SKM-1 treated with dmso at 0.1 percent for 144 hours (cell line): ENCODE results near the gene CACNA1C.

Source experiments
- DNase-seq: peaks from one replicate; lab custom pipeline; 2025; ENCODE audit not compliant: unreplicated experiment; lab: John Stamatoyannopoulos, UW

CACNA1C gene

DNA sequence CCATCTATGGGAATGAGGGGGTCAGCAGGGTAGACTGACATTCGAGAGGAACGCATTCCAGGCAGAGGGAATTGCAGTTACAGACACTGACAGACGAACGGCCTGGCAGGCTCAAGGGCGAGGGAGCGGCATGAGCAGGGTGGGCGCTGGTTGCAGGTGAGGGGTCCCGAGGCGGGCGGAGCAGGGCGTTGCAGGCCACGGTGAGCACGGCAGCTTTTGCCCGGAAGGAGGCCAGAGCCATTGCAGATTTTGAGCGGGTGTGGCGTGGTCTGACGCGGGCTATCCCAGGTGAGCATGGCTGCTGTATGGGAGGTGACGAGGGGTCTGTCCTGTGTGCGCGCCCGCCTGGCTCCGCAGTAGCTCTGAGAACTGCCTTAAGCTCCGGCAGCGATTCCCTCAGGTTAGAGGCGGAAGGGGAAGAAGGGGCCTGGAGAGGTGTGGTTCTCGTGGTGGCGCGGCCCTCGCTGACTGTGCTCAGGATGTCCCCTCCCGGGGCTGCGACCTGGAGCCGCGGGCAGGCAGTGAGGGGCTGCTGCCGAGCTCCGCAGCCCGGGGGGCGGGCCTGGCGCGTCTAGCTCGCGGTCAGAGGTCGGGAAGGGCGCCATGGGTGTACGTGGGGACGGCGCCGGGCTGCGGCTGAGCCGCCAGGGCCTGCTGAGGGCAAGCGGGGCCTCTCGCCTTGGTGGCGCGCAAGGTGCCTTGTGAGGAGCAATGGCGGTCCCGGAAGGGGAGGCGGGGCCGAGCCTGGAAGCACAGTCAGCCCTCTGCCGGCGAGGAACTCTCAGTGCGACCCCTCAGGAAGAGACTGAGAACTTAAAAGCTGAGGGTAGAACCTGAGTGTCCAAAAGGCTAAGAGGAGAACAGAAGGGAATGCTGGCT is 177.1 kb downstream of the CACNA1C start:
- DNase-seq: no peak

DNA sequence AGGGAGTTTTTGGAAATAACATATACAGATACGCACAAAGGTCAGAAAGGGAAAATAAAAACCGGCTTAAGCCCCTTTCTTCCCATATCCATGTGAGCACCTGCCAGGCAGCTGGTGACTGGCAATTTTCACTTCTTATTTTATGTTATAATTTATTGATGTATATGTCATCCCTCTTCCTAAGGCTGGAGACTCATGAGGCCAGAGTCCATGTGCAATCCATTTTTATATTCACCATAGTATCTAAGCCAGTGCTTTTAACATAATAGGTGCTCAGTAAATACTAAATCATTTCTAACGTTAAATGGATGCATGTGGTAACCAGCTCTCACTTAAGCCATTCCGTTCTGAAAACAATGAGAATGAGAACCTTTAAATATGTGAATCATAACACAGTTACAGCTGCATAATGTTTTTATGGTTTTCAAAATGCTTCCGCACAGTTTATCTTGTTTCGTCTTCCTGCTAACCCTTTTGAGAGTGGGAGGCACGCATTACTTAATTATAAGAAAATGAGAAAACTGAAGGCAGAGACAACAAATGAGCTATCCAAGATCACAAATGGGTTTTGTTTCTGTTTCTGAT is 178.3 kb downstream of the CACNA1C start:
- no peak for DNase-seq

DNA sequence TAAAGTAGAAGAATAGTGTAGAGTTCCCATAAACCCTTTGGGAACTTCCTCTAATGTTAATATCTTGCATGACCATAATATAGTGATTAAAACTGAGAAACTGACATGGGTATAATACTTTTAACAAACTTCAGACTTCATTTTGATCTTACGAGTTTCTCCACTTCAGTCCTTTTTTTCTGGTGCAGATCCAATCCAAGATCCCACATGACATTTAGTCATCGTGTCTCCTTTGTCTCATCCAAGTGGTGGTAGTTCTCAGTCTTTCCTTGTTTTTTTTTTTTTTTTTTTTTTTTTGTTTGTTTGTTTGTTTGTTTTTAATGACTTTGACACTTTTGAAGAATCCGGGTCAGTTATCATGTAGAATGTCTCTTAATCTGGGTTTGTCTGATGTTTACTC is 179.2 kb downstream of the CACNA1C start:
- no peak for DNase-seq

DNA sequence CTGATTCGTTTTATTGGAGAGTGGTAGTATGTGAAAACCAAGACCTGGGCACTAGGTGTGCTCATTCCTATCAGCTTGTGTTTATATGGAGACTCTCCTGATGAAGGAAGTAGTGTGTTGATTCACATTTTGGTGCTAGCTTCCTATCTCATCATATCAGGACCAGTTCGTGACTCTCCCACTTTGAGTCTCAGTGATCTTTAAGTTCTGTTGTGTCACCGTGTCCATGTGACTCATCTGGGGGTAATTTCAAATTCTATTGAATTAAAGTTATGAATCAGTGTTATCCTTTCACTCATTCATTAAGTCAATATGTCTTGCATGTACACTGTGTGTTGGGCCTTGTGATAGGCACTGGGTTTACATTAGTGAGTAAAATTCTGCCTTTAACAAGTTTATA is 180.2 kb downstream of the CACNA1C start:
- DNase-seq: no peak

DNA sequence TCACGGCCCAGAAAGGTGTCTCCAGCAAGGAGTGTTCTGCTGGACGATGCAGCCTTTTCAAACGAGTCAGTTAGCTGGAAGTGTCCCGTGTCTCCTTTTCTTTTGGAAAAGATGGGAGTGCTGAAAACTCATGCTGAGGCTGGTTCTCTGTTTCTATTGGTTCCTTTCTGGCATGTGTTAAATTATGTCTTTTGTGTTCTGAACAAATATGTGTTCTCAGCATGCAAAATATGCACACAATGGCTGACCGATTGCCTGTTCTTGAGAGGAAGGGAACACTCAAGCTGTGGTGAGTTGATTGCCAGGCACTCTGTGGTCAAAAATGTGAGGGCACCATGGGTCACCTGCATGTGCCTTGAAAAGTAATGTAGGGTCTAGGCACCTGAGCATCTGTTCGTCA is 181.3 kb downstream of the CACNA1C start:
- DNase-seq: no peak

DNA sequence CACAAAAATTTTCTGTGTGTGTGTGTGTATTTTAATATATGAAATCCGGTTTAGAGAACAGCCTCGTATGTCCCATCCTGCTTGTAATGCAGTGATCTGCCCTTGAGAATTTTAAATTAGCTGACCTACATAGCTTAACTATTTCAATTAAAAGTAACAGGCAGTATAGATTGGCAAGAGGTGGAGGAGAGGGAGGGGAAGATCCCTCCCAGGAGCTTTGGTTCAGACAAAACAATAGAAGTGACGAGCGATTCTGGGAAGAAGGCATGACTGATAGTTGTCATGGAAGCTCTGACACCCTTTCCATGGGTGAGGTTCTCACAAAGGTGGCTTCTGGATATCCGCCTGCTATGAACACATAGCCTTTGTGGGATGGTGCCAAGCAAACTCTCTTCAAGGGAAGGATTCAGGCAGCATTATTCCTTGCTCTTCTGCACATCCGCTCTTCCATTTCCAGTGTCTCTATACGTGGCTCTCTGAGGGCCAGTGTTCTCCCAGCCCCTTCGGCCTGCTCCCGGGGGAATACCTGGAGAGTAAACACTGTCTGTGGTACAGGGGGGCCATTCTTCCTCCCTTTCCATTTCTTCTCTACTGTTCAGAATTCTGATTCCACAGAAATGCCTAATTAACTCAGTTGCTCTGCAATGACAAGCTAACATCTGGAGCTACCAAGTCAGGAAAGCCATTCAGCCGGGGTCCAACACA is 182.0 kb downstream of the CACNA1C start:
- DNase-seq: no peak

DNA sequence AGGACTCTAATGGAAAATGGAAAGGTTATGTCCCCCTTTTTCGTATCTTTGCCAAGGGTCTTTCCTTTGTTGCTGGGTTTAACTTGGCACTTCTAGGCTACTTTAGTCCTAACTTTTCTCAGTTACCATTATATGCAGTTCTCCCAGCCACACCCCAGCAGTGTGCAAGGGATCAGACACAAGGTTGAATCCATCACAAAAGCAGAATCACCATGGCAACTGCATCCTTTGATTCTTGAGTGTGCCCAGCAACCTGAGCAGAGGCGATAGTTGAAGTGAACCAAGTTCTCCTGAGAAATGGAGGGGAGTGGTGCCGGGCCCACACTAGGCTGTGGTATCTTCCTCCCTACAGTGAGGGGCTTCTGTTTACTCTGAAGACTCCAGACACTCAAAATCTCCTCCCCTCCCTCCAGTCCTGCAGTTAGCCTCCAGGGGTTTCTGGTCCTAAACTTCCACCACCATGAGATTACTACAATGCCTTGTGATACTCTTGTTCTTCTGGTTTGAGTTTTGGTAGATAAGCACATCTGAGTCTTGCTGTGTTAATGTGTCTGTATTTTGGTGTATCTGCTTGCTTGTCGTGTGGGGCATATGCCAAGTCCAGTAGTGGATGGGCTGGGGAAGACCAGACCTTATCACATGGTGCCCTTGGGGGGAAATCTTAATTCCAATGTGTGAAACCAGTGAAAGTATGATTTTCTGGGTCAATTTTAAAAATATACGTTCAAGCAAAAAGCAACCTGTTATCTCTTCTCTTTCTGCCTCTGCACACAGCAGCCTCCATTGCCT is 183.9 kb downstream of the CACNA1C start:
- no peak for DNase-seq

DNA sequence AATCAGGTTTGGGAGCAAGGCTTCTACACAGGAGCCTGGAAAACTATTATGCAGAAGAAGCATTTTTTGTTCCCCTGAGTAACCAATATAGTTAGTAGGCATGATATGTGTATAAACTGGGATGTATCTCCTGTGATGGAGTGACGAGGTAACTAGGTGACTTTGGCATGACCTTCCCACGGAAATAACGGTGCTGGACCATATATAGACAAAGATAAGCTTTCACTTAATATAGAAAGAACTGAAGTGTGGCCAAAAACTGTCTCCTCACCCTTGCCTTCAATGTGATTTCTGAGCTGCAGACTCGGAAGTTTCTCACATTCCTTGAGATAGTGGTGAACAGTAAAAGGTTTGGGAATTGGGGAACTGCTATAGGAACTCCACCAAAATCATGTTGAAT is 185.3 kb downstream of the CACNA1C start:
- DNase-seq: no peak

DNA sequence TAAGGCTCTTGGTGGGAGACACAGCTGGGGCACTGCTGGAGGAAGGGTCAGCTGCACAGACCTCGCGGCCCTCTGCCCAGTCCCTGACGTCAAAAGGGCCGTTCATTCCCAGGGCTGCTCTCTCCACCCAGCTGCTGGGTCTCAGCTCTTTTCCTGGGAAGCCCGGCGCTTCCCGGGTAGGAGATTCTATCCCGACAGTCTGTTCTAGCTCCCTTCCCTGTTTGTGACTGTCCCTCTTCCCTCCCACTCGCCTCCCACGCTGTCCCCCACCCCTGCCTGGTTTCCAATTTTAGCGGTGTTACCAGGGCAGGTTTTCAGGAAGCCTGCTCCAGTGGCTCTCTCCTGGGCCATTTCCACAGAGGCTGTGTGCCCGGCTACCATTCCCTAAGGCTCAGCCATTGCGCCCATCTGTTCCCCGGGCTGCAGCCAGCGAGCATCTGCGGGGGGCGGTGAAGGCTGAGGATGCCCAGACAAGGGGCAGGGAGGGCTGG is 186.6 kb downstream of the CACNA1C start:
- DNase-seq: no peak

DNA sequence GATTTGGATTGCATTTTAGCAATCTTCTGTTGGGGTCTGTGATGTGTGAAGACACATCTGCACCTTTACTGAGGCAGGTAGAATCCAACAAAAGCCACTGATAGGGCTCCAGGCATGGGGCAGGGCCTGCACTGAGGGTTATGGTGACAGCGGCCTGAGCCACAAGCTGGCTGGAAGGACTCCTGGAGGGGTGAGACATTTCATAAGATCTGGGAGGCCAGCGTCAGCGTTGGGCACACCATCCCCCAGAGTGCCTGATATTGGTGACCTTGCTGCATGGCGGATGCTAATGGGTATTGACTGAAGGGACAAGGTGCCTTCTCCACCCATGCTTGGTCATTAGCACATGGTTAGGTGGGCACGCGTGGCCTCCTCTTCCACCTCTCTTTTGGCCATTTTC is 187.6 kb downstream of the CACNA1C start:
- no peak for DNase-seq

DNA sequence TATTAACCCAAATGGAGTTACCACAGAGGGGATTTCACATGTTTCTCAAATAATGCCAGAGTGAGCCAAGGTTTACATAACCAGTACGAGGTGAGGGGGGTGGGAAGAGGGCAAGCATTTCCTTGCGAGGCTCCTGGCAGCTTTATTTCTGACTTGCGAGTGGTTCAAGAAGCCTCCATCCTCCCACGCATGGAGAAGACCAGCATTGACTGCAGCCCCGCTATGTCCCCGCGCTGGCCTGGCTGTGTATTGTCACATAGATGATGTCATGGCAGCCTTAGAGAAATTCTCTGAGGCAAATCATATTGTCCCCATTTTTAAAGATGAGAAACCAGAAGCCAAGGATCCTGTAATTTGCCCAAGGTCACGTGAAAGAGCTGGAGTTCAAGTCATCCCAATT is 188.2 kb downstream of the CACNA1C start:
- DNase-seq: no peak

DNA sequence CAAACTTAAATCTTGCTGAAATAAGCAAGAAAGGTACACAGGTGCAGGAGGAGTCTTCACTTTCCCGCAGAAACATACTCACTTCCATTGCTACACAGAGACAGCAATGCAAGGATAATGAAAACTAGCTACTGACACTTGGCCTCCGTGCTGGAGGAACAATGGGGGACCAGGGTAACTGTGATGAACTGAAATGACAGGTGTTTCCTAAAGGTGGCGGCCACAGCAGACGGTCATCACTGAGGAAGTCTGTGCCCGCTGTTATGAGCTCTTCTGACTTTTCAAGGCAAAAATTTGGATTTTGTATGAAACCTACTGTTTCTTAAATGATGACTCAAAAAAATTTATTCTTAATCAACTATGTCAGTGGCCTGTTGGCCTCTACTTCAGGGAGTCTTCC is 189.4 kb downstream of the CACNA1C start:
- DNase-seq: no peak

DNA sequence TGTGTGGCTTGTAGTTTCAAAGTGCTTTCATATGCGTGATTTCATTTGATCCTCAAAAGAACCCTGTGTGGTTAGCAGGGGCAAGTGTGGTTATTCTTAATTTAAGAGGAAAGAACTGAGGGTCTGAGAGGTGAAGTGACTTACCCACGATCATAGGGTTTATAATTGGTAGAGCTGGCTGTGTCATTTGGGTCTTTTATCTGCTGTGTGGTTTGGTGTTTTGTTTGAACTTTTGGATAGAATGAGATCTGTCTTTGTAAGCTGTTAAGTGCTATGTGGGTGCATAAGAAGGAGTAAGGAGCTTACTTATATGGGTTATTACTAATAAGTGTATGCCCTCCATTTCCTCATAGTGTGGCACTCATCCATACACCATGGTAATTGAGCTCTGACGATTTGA is 190.0 kb downstream of the CACNA1C start:
- DNase-seq: no peak

DNA sequence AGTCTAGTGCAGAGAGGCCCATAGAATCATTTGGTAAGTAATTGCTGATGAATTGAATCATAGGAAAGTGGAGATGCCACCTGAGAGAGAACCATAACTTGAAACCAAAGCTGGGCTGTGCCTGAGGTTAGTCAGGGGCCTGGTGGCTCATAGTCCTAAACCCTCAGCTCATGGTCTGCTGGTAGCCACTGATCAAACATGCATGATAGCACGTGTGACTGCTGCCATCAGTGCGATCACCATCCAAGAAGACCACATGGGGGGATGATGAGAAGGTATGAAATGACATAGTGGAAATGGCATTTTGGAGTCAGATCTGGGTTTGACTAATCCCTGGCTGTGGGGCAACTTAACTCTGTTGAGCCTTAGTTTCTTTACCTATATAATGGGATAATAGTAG is 190.5 kb downstream of the CACNA1C start:
- no peak for DNase-seq

DNA sequence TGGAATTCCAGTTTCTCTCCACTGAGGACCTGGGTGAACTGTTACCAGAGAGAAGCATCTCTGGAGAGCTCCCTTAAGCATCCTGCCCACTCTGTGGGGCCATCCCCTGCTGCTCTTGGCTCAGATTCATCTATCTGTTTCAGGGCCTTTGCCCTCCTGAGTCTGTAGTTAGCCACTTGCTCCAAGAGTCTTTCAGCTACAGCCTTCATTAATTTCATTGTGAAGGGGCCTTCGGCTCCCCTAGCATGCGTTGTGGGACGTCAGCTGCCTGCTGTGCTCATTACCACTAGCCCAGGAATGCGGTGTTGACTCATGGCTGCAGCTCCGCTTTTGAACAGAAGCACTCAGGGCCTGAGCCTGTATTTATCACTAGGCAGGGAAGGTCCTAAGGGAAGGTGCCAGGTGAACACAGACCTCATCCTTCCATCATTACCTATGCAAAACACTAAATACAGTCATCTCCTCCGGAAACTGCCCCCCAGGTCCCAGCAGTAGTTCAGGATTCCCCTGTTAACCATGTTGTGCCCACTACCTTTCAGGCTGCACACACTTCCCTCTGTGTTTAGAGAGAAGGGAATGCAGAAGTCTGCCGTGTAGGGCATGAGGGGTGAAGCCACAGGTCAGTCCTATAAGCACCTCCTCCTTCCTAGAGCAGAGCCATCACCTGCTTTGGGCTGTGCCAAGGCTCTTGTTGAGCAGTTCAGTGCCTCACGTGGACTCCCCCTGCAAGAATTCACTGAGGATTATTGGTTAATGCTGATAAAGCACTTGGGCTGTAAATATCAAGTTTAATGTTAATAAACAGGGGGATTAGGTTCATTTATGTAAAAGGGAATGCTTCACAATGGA is 191.4 kb downstream of the CACNA1C start:
- no peak for DNase-seq

DNA sequence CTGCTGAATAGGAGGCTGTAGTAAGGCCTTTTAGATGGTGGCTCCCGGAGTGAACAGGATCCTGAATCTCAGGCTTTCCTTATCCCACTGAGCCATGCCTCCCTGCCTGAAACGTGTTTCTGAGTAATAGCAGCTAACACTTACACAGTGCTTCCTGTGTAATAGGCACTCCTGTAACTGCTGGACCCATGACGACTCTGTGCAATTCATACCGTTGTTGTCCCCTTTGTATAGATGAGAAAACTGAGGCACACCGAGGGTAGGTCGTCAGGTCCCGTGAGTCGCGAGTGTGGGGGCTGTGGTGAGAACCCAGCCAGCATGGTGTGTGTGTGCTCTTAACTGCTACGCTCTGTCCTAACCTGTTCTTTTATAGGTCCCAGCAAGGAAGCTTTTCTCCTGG is 193.6 kb downstream of the CACNA1C start:
- DNase-seq: no peak

DNA sequence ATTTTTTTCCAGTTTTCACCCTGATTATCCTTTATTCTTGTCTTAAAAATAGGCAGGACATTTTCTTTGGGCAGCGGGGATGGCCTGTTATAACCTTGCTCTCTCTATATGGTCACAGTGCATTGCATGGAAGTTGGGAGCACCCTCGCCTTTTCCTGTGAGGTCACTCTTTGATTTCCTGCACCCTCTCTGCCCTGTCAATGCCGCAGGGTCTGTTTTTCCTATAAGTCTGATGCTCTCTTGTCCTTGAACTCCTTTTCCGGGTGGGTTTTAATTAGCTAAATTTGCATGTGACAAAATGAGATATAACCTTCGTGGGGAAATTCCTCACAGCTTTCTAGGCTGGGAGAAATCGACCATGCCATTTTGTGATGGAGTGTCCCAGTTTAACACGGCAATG is 194.3 kb downstream of the CACNA1C start:
- no peak for DNase-seq

DNA sequence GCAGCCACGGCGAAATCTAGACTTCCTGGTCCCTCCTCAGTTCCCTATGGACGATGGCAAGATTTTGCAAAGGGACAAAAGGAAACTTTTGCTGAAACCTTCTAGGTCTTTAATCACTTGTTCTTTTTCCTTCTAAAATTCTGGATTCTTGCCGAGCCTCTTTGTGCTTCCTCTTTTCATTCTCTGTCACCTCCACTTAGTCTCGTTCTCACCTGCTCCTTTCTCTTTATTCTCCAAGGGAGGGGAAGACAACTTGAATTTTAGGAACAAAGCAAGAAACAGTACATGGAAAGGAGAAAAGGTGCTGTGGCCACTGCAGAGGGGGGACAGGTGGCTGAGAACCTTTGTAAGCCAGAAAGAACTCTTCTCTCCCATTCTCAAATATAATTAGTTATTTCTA is 194.8 kb downstream of the CACNA1C start:
- DNase-seq: no peak

DNA sequence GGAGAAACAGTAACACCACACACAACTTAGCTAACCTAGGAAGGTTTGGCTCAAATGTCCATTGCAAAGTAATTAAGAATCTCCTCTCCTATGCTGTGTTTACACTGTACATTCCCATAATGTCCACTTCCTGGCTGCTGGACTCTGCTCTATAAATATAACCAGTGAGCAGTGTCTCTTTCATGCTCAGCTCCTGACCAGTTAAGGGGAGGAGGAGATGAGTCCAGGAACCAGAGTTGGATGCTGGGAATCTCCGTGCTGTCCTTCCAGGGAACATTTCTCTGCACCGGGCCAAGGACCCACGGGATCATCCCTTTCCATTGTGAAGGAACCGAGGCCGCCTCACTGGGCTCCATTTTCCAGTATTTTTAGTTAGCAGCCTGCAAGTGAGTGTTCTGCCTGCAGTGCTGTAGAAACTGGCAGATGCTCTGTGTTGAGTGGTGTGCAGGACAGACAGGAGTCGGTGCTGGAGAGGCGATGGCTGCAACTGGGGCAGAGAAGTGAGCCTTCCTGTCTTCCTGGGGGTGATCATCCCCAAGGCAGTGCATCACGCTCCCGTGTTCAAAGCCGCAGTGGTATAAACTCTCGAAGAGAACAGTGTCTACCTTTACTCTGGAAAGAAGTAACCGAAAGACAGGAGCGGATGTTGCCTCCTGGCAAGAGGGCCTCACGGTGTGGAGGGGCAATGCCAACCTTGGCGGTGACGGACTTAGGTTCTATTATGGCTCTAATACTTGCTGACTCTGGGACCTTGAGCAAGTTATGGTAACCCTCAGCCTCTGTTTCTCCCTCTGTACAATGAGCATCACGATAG is 195.5 kb downstream of the CACNA1C start:
- DNase-seq: no peak
